Activated CD8-positive, alpha-beta memory T cell treated with anti-CD3 and anti-CD28 coated beads for 24 hours (primary cell): Measurements from ENCODE around the gene HABP2.

Source experiments
- DNase-seq: peaks from one replicate; pipeline ENCODE4 v3.0.0-alpha.2; 2020

The HABP2 gene

GRCh38 chr10:113560071-113560470 is 7.2 kb downstream of the HABP2 start:
- no peak for DNase-seq

- no peak for DNase-seq
Measured at GRCh38 chr10:113561214-113561613, 8.4 kb downstream of the HABP2 start.

- no peak for DNase-seq
Measured at GRCh38 chr10:113562069-113562468, 9.2 kb downstream of the HABP2 start.

GRCh38 chr10:113562704-113563103 is 9.9 kb downstream of the HABP2 start:
- DNase-seq, result no peak

- DNase-seq, result peak; percentile 86
Measured at GRCh38 chr10:113563306-113564088, 10.6 kb downstream of the HABP2 start.

- no peak for DNase-seq
Measured at GRCh38 chr10:113565364-113565763, 12.5 kb downstream of the HABP2 start.

- DNase-seq, result no peak
Measured at GRCh38 chr10:113566888-113567287, 14.0 kb downstream of the HABP2 start.

GRCh38 chr10:113569576-113569975 is 16.7 kb downstream of the HABP2 start:
- no peak for DNase-seq

- no peak for DNase-seq
Measured at GRCh38 chr10:113572520-113573290, 19.9 kb downstream of the HABP2 start.

GRCh38 chr10:113573368-113573767 is 20.5 kb downstream of the HABP2 start:
- no peak for DNase-seq

- DNase-seq, result no peak
Measured at GRCh38 chr10:113576852-113577251, 24.0 kb downstream of the HABP2 start.

GRCh38 chr10:113578773-113579172 is 25.9 kb downstream of the HABP2 start:
- no peak for DNase-seq

- DNase-seq, result no peak
Measured at GRCh38 chr10:113581092-113581491, 28.2 kb downstream of the HABP2 start.

- DNase-seq, result no peak
Measured at GRCh38 chr10:113583571-113583970, 30.7 kb downstream of the HABP2 start.

- DNase-seq, result no peak
Measured at GRCh38 chr10:113585949-113586348, 33.1 kb downstream of the HABP2 start.

GRCh38 chr10:113589201-113589770 is 36.4 kb downstream of the HABP2 start:
- DNase-seq, result no peak

- DNase-seq, result no peak
Measured at GRCh38 chr10:113590581-113590980, 37.7 kb downstream of the HABP2 start.

GRCh38 chr10:113592380-113592779 is 39.5 kb downstream of the HABP2 start:
- DNase-seq, result no peak

- DNase-seq, result no peak
Measured at GRCh38 chr10:113594652-113595051, 41.8 kb downstream of the HABP2 start.

- no peak for DNase-seq
Measured at GRCh38 chr10:113600569-113600968, 47.7 kb downstream of the HABP2 start.

- no peak for DNase-seq
Measured at GRCh38 chr10:113603057-113603777, 50.4 kb downstream of the HABP2 start.

- no peak for DNase-seq
Measured at GRCh38 chr10:113604572-113604971, 51.7 kb downstream of the HABP2 start.

- DNase-seq, result no peak
Measured at GRCh38 chr10:113605268-113605978, 52.6 kb downstream of the HABP2 start.
